GM18502 (cell line): ENCODE results near the gene OR6C74.

Experiments used
- ATAC-seq: cut with Tn5 transposase; IDR thresholded peaks from one replicate; pipeline ENCODE4 v1.9.1; 2021; ENCODE audit warnings: mild to moderate bottlenecking; ENCODE audit not compliant: unreplicated experiment, poor library complexity

OR6C74 gene

DNA sequence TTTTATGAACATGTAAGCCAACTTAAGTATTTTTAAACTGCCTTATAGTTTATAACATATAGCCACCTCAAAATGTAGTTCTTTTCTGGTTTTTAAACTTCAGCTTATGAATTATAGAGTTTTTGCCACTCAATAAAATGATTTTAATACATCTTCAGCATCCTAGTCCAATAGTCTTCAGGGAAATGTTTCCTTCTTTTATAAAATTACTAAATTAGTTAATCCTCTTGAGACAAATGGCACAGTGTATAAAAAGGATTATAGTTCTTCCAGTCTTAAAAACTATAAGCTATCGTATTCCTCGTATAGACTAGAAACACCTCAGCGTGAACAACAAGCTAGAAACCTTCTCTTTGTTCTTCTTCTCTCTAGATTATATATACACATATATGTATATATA lies at the start of gene OR6C74:
Gene OR6C74, plus strand, starts transcription at position 301 of the 400 bp plus-strand sequence. CDS start 2,679 bp downstream, outside the sequence.
- no peak for ATAC-seq

DNA sequence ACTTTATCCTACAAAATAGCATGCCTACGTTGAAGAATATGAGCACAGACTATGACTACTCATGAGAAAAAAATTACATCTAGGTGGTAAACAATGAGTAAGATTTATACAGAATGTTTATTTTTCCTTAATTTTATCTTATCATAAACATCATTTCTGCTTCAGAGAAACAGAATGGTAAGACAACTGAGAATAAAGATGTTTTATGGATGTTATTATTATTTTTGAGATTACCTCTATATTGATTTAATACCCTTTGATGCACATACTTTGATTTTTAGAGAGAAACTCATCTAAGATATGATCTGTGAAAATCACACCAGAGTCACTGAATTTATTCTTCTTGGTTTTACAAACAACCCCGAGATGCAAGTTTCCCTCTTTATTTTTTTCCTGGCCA lies 23.7 kb upstream of the OR6C74 start, which contains the start of gene OR10A7:
Gene OR10A7, plus strand, starts transcription at position 301 of the 400 bp plus-strand sequence. Its CDS starts 0 bp downstream, at position 301.
- ATAC-seq = no peak

DNA sequence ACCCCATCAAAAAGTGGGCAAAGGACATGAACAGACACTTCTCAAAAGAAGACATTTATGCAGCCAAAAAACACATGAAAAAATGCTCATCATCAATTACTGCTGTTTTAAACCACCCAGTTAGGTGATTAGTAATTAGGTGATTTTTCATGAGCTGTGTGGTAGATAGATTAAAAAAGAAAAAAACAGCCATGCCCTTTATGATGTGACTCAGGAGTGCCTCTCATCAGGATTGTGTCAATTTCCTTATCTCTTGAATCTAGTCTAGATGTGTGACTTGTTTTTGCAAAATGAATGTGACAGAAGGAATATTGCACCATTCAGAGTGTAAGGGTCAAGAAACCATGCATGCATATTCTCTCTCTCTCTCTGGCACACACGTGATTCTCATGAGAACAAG lies 17.9 kb upstream of the OR6C74 start:
- ATAC-seq = no peak

DNA sequence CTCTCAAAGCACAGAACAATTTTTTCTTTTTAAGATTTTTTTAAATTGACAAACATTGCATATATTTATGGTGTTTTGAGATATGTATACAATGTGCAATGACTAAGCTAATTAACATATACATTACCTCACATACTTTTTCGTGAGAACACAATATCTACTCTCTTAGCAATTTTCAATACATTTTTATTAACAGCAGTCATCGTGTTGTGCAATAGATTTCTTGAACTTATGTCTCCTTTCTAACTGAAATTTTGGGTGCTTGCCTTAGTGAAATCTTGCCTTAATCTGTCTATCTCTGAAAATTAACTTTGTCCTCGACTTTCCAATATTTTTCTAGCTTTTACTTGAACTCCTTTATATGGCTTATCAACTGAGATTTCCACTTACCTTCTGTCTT lies 16.8 kb upstream of the OR6C74 start:
- no peak for ATAC-seq

DNA sequence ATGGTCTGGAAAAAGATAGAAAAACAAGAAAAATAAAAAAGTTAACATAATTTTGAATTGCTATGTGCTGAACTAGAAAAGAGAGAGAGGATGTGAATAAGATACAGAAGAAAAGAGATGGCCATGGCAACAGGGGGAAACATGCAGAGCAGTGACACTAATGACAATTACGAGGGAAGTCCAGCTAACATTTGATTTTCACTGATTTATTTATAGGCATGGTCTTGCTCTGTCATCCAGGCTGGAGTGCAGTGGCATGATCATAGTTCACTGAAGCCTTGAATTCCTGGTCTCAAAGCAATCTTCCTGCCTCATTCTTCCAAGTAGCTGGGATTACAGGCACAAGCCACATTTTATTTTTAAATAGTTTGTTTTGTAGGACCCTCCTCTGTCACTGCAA lies 1.8 kb downstream of the OR6C74 start:
- ATAC-seq = no peak

DNA sequence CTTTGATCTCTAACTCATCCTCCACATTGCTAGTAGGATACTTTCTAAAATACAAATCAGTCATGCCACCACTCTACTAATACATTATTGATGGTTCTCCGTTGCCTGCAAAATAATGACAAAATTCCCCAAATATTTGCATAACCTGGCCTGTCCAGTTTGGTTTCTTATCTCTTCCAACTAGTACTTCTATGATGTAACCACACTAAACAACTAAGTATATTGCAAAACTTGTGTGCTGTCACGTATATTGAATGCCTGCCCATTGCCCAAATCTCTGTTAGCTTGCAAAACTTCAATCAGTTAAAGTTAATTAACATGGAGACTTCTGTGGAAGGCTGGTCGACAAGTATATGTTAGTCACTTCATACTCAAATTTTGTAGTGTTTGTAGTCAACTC lies 6.5 kb downstream of the OR6C74 start:
- no peak for ATAC-seq

DNA sequence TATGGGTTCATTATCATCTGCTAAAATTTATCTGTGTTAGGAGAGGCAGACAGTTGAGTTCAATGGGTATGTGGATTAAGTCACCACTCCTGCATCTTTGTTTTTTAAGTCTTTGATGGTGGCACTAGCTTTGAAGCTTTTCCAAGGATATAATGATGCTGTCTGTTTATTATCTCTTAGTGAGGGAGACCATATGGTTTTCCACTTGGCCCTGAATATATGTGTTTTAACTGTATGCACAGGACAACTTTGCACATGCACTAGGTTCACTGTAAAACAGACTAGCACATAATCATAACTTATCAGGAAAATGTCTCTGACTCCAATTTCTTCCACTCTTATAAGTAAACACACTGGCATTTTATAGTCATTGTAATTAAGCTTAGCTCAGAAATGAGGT lies 8.9 kb downstream of the OR6C74 start:
- ATAC-seq = no peak

DNA sequence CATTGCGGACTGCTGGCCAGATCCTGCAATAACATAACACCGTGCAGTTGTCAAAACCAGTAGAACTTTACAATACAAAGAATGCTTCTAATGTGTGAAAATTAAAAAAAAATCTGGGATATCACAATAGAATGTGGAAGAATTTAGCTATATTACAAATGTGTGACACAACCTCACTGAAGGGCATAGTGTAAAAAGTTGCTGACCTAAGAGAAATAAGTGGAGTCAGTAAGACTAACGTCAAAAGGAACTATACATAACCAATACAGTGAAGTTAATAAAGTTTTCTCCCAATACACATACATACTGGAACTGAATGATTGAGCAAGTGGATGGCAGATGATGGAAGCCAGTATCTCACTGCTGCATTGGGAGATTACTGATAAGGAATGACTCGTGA lies 12.4 kb downstream of the OR6C74 start:
- no peak for ATAC-seq

DNA sequence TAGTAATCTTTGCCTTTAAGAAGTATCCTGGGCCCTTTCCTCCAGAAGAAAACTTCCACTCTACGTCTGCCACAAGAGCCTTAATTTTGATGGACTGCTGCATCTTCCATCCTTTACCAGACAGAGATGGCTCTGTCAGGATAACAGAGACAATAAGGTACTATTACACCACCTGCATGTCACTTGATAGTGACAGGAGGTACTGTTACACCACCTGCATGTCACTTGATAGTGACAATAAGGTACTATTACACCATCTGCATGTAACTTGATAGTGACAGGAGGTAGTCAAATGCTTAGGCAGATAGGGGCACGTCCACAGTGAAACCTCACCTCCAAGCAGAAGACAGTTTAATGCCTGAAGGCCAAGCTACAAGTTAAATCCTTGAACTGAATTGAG lies 13.9 kb downstream of the OR6C74 start:
- ATAC-seq = no peak

DNA sequence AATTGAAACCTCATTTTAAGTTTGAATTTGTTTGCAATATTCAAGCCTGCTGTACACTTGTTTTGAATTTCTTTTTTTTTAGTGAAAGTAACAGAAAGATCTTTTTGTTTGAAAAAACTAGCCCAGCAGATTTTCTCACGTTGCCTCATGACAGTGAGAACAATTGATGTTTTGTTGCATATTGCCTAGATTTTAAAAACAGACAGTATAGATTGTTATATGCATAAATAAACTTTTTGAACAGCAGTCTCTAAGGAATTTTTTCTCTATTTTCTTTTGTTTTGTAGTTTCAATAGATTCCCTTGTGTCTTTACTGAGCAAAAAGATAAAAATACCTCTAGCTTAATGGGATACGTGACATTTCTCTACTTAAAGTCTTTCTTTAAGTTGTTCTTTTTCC lies 36.6 kb downstream of the OR6C74 start:
- no peak for ATAC-seq

DNA sequence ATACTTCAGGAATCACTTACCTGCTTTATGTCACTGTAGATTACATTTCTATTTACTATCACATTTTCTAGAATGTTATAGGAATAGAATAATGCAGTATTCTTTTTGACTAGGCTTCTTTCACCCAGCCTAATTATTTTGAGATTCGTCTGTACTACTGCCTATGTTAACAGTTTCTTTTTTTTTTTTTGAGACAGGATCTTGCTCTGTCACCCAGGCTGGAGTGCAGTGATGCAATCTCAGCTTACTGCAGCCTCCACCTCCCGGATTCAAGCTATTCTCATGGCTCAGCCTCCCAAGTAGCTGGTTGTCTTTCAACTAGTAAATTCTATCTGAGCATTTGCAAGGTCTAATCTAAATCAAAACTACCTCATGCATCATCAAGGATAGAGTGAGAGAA lies 45.6 kb downstream of the OR6C74 start:
- no peak for ATAC-seq
